HepG2 (cell line): ENCODE data around the gene PATZ1. TPM values are rescaled to one million over a fixed set of nuclear protein-coding genes. Genes with fewer than 3 reads are reported as not detected.
A peak's percentile ranks its signal among the peaks of the same experiment; 100 is the strongest.

Experiments used
- ATAC-seq: fragments of 200-7000 bp; cut with Tn5 transposase; 3 replicates; pipeline ENCODE4 v1.9.1; 2020; ENCODE audit warnings: mild to moderate bottlenecking, moderate library complexity
- Bru-seq: library from RNA; stranded (reverse); fragments of 400-500 nt; gene quantifications from one replicate; lab custom pipeline; 2021; lab: Mats Ljungman, UMichigan
- BruChase-seq, 2 experiments: library from RNA; stranded (reverse); fragments of 400-500 nt; gene quantifications; one replicate each; lab custom pipeline; 2021; lab: Mats Ljungman, UMichigan
- BruUV-seq: library from RNA; stranded (reverse); fragments of 400-500 nt; replicated peaks from 2 replicates; lab custom pipeline; 2021; lab: Mats Ljungman, UMichigan
- CTCF ChIA-PET: fragments of 300-600 bp; formaldehyde crosslinking; extraction: SDS; loops from one replicate; lab custom pipeline; 2021; ENCODE audit warnings: low total read pairs, inconsistent platforms, low intra/inter-chr PET ratio; lab: Yijun Ruan, JAX
- POLR2A ChIA-PET: fragments of 350-600 bp; sonication (Branson Sonifier 250); formaldehyde crosslinking; loops from one replicate; lab custom pipeline; 2020; ENCODE audit warnings: antibody characterized with exemption, inconsistent platforms; lab: Yijun Ruan, JAX
- DNase-seq: peaks from one replicate; pipeline ENCODE4 v3.0.0-alpha.2; 2015; ENCODE audit warnings: low spot score
- FAIRE-seq: peaks from 3 replicates; lab custom pipeline; 2011; peaks lifted over from hg19 to GRCh38; lab: Jason Lieb, UNC
- H2AFZ ChIP-seq: one replicate; pipeline ENCODE4 v1.6.1; 2011; ENCODE audit warnings: low read length, inconsistent platforms
- H3K27ac ChIP-seq: fragments of 300-600 bp; 3 replicates; pipeline ENCODE4 v1.8.0; 2011; ENCODE audit warnings: mixed run types, mild to moderate bottlenecking, mixed read lengths, low read length, inconsistent platforms; ENCODE audit not compliant: insufficient read depth; ENCODE audit errors: extremely low read length
- H3K27me3 ChIP-seq, 2 experiments: fragments of 200-600 bp in 1 of 2; 2 replicates in 1 of 2; 3 replicates in 1 of 2; pipeline versions ENCODE4 v1.6.0 to v1.8.0; 2011; ENCODE audit warnings: low read length in 2 of 2, mild to moderate bottlenecking in 2 of 2, moderate library complexity in 2 of 2, inconsistent platforms in 1 of 2; ENCODE audit not compliant: insufficient read depth in 2 of 2, control insufficient read depth in 1 of 2
- H3K36me3 ChIP-seq, 2 experiments: fragments of 200-600 bp in 1 of 2; replicated peaks in 1 of 2; 2 replicates in 1 of 2; 3 replicates in 1 of 2; pipeline versions ENCODE4 v1.5.1 to v1.8.0; 2011; ENCODE audit warnings: low read length in 2 of 2, inconsistent platforms in 1 of 2; ENCODE audit not compliant: insufficient read depth in 2 of 2, control insufficient read depth in 1 of 2
- H3K4me1 ChIP-seq: 2 replicates; pipeline ENCODE4 v1.5.1; 2012; ENCODE audit warnings: low read length, inconsistent platforms; ENCODE audit not compliant: insufficient read depth
- H3K4me2 ChIP-seq: 2 replicates; pipeline ENCODE4 v1.6.0; 2011; ENCODE audit warnings: low read depth, low read length, inconsistent platforms
- H3K4me3 ChIP-seq, 3 experiments: fragments of 200-600 bp in 1 of 3; sonication (generic), shearing (Covaris generic) in 1 of 3; replicated peaks in 1 of 3; 2 replicates each; pipeline ENCODE4 v1.5.1; 2011 to 2016; ENCODE audit warnings: low read length in 3 of 3, inconsistent platforms in 2 of 3, low read depth in 2 of 3, mild to moderate bottlenecking in 2 of 3, control low read depth in 1 of 3, mixed read lengths in 1 of 3; ENCODE audit not compliant: insufficient read depth in 1 of 3
- H3K79me2 ChIP-seq: one replicate; pipeline ENCODE4 v1.6.1; 2011; ENCODE audit warnings: low read length, inconsistent platforms; ENCODE audit not compliant: insufficient read depth
- H3K9ac ChIP-seq: 2 replicates; pipeline ENCODE4 v1.6.0; 2011; ENCODE audit warnings: mild to moderate bottlenecking, low read depth, low read length, inconsistent platforms; ENCODE audit not compliant: insufficient read depth
- H3K9me3 ChIP-seq: 2 replicates; pipeline ENCODE4 v1.5.1; 2012; ENCODE audit warnings: mild to moderate bottlenecking, low read length
- H4K20me1 ChIP-seq: 2 replicates; pipeline ENCODE4 v1.6.0; 2011; ENCODE audit warnings: inconsistent platforms, mild to moderate bottlenecking, low read length, moderate library complexity; ENCODE audit not compliant: insufficient read depth
- CBX2 ChIP-seq, 2 experiments: fragments of 200-600 bp in 1 of 2; sonication (generic); formaldehyde crosslinking in 1 of 2; IDR thresholded peaks; 2 replicates each; pipeline versions ENCODE4 v1.7.0 to v1.8.1; 2018 to 2022; ENCODE audit warnings: low read depth in 2 of 2, low read length in 1 of 2, mild to moderate bottlenecking in 1 of 2, missing genetic modification reagents in 1 of 2
- FOXK2 ChIP-seq: fragments of 450-650 bp; IDR thresholded peaks from 2 replicates; pipeline ENCODE4 v1.6.1; 2016
- HNF4A ChIP-seq: sonication (generic); formaldehyde crosslinking; IDR thresholded peaks from 2 replicates; pipeline ENCODE4 v1.4.0; 2020; ENCODE audit warnings: missing genetic modification reagents
- SRSF1 ChIP-seq: fragments of 200-400 bp; formaldehyde crosslinking; optimal IDR thresholded peaks from 2 replicates; pipeline ENCODE3; 2017; ENCODE audit warnings: mild to moderate bottlenecking, low read depth, low read length, moderate library complexity
- ZBTB7B ChIP-seq: sonication (generic); formaldehyde crosslinking; IDR thresholded peaks from 2 replicates; pipeline ENCODE4 v1.4.0; 2020; ENCODE audit warnings: missing genetic modification reagents
- ZSCAN29 ChIP-seq: sonication (generic); formaldehyde crosslinking; conservative IDR thresholded peaks from 2 replicates; pipeline ENCODE4 v1.4.0; 2020; ENCODE audit warnings: mild to moderate bottlenecking, missing genetic modification reagents
- WGBS: methylation state at CpG from one replicate; pipeline ENCODE4 v1.1.6; 2017; ENCODE audit warnings: low lambda C conversion rate; 5-methylcytosine and 5-hydroxymethylcytosine counted together
- in situ Hi-C: cut with HindIII; loops from 2 replicates; pipeline ENCODE4 v1.10.0; 2017; ENCODE audit warnings: low pct_unique_long_range_greater_than_20kb; ENCODE audit not compliant: extremely low pct_ligation_motif_present
- intact Hi-C: fragments of 100-400 bp; cut with micrococcal nuclease; formaldehyde crosslinking; loops from one replicate; pipeline ENCODE4 v1.10.0; 2022; ENCODE audit not compliant: unreplicated experiment
- long read RNA-seq, 2 experiments: library from RNA in 1 of 2; library from polyadenylated mRNA in 1 of 2; stranded (forward) in 1 of 2; unstranded in 1 of 2; transcript quantifications; one replicate each; pipeline ENCODE4 v2.0.0, GENCODE V29; 2019 to 2022
- polyA minus RNA-seq, 3 experiments: library from RNA; depleted of rRNA, polyadenylated mRNA; stranded (reverse); fragments of >200 nt; gene quantifications; 2 replicates each; pipeline ENCODE4 v1.2.3, GENCODE V29; 2011; ENCODE audit warnings: low replicate concordance in 1 of 3
- polyA plus RNA-seq, 8 experiments: library from polyadenylated mRNA; depleted of rRNA in 3 of 8; stranded (reverse) in 7 of 8; unstranded in 1 of 8; fragments of >200 nt; fragmentation: Illumina TruSeq in 4 of 8; extraction: Trizol in 4 of 8; gene quantifications; 2 replicates each; pipeline versions ENCODE4 v1.2.1 to v1.2.3, GENCODE V29; 2011 to 2016; ENCODE audit warnings: low read depth in 4 of 8, missing spikeins in 1 of 8, mixed read lengths in 1 of 8; ENCODE audit not compliant: insufficient read depth in 1 of 8
- total RNA-seq, 5 experiments: library from RNA; depleted of rRNA; stranded (reverse); fragments of >200 nt; fragmentation: Illumina TruSeq; extraction: Trizol; gene quantifications; 2 replicates each; pipeline ENCODE4 v1.2.3, GENCODE V29; 2016; ENCODE audit warnings: low read depth in 1 of 5
- TF ChIP-seq, protein P1 (sequence below): sonication (generic); formaldehyde crosslinking; IDR thresholded peaks from 2 replicates; pipeline ENCODE4 v1.4.0; 2020; ENCODE audit warnings: missing genetic modification reagents
- TF ChIP-seq, protein P2 (sequence below): sonication (generic); formaldehyde crosslinking; IDR thresholded peaks from 2 replicates; pipeline ENCODE4 v1.5.1; 2020; ENCODE audit warnings: mild to moderate bottlenecking, moderate library complexity, missing genetic modification reagents

PATZ1 gene, protein sequence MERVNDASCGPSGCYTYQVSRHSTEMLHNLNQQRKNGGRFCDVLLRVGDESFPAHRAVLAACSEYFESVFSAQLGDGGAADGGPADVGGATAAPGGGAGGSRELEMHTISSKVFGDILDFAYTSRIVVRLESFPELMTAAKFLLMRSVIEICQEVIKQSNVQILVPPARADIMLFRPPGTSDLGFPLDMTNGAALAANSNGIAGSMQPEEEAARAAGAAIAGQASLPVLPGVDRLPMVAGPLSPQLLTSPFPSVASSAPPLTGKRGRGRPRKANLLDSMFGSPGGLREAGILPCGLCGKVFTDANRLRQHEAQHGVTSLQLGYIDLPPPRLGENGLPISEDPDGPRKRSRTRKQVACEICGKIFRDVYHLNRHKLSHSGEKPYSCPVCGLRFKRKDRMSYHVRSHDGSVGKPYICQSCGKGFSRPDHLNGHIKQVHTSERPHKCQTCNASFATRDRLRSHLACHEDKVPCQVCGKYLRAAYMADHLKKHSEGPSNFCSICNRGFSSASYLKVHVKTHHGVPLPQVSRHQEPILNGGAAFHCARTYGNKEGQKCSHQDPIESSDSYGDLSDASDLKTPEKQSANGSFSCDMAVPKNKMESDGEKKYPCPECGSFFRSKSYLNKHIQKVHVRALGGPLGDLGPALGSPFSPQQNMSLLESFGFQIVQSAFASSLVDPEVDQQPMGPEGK
- total RNA-seq (2016; rRNA removed; fragmentation: Illumina TruSeq; extraction: Trizol) (30.4 and 30.5 TPM in 2 replicates), polyA plus RNA-seq (2011; rRNA removed) (24.9 and 26.6 TPM in 2 replicates), polyA minus RNA-seq (2011; rRNA and poly(A)+ RNA removed; ENCODE audit: low replicate concordance) (47.7 and 108 TPM in 2 replicates), Bru-seq, nascent RNA (percentile 85 among the genes with signal in this experiment), BruChase-seq, experiment 1, labeled RNA remaining after a 6-hour chase (percentile 79 among the genes with signal in this experiment), BruChase-seq, experiment 2, labeled RNA remaining after a 2-hour chase (percentile 90 among the genes with signal in this experiment)
- 6.2 and 6.9 TPM in 2 replicates for total RNA-seq (2016; cell fraction: cytosol; rRNA removed; fragmentation: Illumina TruSeq; extraction: Trizol; ENCODE audit: low read depth)
- 28.0 and 31.0 TPM in 2 replicates for total RNA-seq (2016; cell fraction: insoluble cytoplasmic fraction; rRNA removed; fragmentation: Illumina TruSeq; extraction: Trizol)
- total RNA-seq (2016; cell fraction: membrane; rRNA removed; fragmentation: Illumina TruSeq; extraction: Trizol) = 20.4 and 21.7 TPM in 2 replicates
- total RNA-seq (2016; cell fraction: nucleus; rRNA removed; fragmentation: Illumina TruSeq; extraction: Trizol) = 32.1 and 34.3 TPM in 2 replicates
- 16.9 and 18.6 TPM in 2 replicates for polyA plus RNA-seq (2011; cell fraction: cytosol; rRNA removed)
- polyA plus RNA-seq (2011; cell fraction: nucleus; rRNA removed) = 45.4 and 58.3 TPM in 2 replicates
- 25.7 and 29.3 TPM in 2 replicates for polyA plus RNA-seq (2012)
- 3.1 and 3.4 TPM in 2 replicates for polyA plus RNA-seq (2016; cell fraction: cytosol; fragmentation: Illumina TruSeq; extraction: Trizol; ENCODE audit: low read depth)
- polyA plus RNA-seq (2016; cell fraction: insoluble cytoplasmic fraction; fragmentation: Illumina TruSeq; extraction: Trizol; ENCODE audit: low read depth) = 32.9 and 37.5 TPM in 2 replicates
- 11.6 and 11.7 TPM in 2 replicates for polyA plus RNA-seq (2016; cell fraction: membrane; fragmentation: Illumina TruSeq; extraction: Trizol; ENCODE audit: low read depth)
- 45.6 and 49.3 TPM in 2 replicates for polyA plus RNA-seq (2016; cell fraction: nucleus; fragmentation: Illumina TruSeq; extraction: Trizol; ENCODE audit: insufficient read depth, low read depth)
- 27.9 and 30.8 TPM in 2 replicates for polyA minus RNA-seq (2011; cell fraction: cytosol; rRNA and poly(A)+ RNA removed)
- 54.1 and 54.8 TPM in 2 replicates for polyA minus RNA-seq (2011; cell fraction: nucleus; rRNA and poly(A)+ RNA removed)
- long read RNA-seq, experiment 1, partial matches to known transcripts = 2 of 11 reads
- long read RNA-seq, experiment 1, other reads (novel, unspliced or antisense) = 3 of 11 reads
- long read RNA-seq, experiment 2, transcript PATZ1-201 (3 exons, 2,516 nt) = major isoform, 35 of 118 reads
- long read RNA-seq, experiment 2, transcript PATZ1-203 (4 exons, 3,638 nt) = minor isoform, 25 of 118 reads
- long read RNA-seq, experiment 2, partial matches to known transcripts = 10 of 118 reads
- long read RNA-seq, experiment 2, other reads (novel, unspliced or antisense) = 42 of 118 reads

- H3K36me3 ChIP-seq = peaks cover 6 to 21% of the 10 kb centered on the region in 2 experiments; a peak in 4 of 5 replicates
- FAIRE-seq (no peak), DNase-seq (peak; percentile 91), ATAC-seq (peak; percentile 5)
- H3K79me2 ChIP-seq = peaks cover 47% of the 10 kb centered on the region
- no peaks in the 10 kb centered on the region for H3K9me3 ChIP-seq
- peaks cover 72% of the 10 kb centered on the region for H3K4me1 ChIP-seq
- H2AFZ ChIP-seq = no peak within 1 kb of the TSS
- H3K9ac ChIP-seq = peak within 1 kb of the TSS; percentile 77
- WGBS = 2% methylated on average over 25 of the region's 41 CpGs
- ChIA-PET POLR2A (interaction anchor here (0.6 to 3.4 kb wide), 26 partner anchors 8 to 1567 kb away, joined by 3 to 98 read pairs (median 4); partner anchors contain the start of genes DRG1, LIMK2, MORC2 and PIK3IP1), CTCF (no interaction called here)
- peak within 1 kb of the TSS; percentile 94 for H3K27ac ChIP-seq
- in situ Hi-C loops = loop anchor here (5.0 kb wide), 1 partner anchor 51 kb away; the partner anchor contains the start of gene DRG1
- intact Hi-C loops = loop anchor here (1.0 kb wide), 1 partner anchor 53 kb away; the partner anchor contains the start of gene DRG1
- peak within 1 kb of the TSS; percentile 97 for H3K4me2 ChIP-seq
- BruUV-seq = no TSS peak
- peaks cover 38% of the 10 kb centered on the region for H4K20me1 ChIP-seq
- H3K4me3 ChIP-seq = peak within 1 kb of the TSS; percentile 74 to 91 (median 85)
- H3K27me3 ChIP-seq = no peaks in the 10 kb centered on the region; a peak in 1 of 5 replicates
- TF ChIP-seq FOXK2 (peak; percentile 63; the same call in 1 of the 2 replicates), SRSF1 (peak; percentile 99), CBX2 (IDR thresholded peaks at IDR 0.05; ENCODE audit: low read depth, low read length) (no peak), CBX2 (CRISPR knock-in tag; IDR thresholded peaks at IDR 0.05; ENCODE audit: low read depth) (no peak), HNF4A (CRISPR knock-in tag) (peak; percentile 80), ZSCAN29 (CRISPR knock-in tag) (no peak), ZBTB7B (CRISPR knock-in tag) (0 out of 2 replicates have a peak, but pooled peaks have one; percentile 2)
- TF ChIP-seq, protein P1, sequence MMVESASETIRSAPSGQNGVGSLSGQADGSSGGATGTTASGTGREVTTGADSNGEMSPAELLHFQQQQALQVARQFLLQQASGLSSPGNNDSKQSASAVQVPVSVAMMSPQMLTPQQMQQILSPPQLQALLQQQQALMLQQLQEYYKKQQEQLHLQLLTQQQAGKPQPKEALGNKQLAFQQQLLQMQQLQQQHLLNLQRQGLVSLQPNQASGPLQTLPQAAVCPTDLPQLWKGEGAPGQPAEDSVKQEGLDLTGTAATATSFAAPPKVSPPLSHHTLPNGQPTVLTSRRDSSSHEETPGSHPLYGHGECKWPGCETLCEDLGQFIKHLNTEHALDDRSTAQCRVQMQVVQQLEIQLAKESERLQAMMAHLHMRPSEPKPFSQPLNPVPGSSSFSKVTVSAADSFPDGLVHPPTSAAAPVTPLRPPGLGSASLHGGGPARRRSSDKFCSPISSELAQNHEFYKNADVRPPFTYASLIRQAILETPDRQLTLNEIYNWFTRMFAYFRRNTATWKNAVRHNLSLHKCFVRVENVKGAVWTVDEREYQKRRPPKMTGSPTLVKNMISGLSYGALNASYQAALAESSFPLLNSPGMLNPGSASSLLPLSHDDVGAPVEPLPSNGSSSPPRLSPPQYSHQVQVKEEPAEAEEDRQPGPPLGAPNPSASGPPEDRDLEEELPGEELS (CRISPR knock-in tag) = peak; percentile 48; the same call in 1 of the 2 replicates
- TF ChIP-seq, protein P2, sequence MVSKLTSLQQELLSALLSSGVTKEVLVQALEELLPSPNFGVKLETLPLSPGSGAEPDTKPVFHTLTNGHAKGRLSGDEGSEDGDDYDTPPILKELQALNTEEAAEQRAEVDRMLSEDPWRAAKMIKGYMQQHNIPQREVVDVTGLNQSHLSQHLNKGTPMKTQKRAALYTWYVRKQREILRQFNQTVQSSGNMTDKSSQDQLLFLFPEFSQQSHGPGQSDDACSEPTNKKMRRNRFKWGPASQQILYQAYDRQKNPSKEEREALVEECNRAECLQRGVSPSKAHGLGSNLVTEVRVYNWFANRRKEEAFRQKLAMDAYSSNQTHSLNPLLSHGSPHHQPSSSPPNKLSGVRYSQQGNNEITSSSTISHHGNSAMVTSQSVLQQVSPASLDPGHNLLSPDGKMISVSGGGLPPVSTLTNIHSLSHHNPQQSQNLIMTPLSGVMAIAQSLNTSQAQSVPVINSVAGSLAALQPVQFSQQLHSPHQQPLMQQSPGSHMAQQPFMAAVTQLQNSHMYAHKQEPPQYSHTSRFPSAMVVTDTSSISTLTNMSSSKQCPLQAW (CRISPR knock-in tag) = no peak
These were observed at the start of gene PATZ1 for GRCh38 chr22:31346255-31346732. Gene PATZ1, minus strand, starts transcription at chr22:31346346. Its CDS starts 744 bp downstream, at chr22:31345602.
